ENCODE results near the gene PRDM13. TPM values are rescaled to one million over a fixed set of nuclear protein-coding genes. Genes with fewer than 3 reads are reported as not detected.
"Not testable (repeated sequence)": the region's sequence is repeated elsewhere in the genome, so short reads cannot be mapped to it uniquely, and the experiment has no call there.

Gene PRDM13
- total and polyA plus RNA-seq, 9 of the 15 experiments (the other 6 are each of a cell fraction or from before 2014, with no cell fraction given): not detected

GRCh38 chr6:99622044-99622443 is 15.4 kb downstream of the PRDM13 start:
- DNase-seq (ENCODE audit: extremely low read depth in 1 of 4, low spot score in 3 of 4); H3K4me2 ChIP-seq (ENCODE audit: insufficient read depth, low read length); in situ Hi-C loops (cut with MboI); H3K27ac ChIP-seq (ENCODE audit: extremely low read depth, low read depth, low read length); CTCF ChIA-PET (ENCODE audit: low intra/inter-chr PET ratio); H3K9me1 ChIP-seq (ENCODE audit: control insufficient read depth, insufficient read depth, low read length); H3K79me2 ChIP-seq (ENCODE audit: control insufficient read depth, insufficient read depth, low read length); ATAC-seq; H3K4me3 ChIP-seq; intact Hi-C loops (cut with micrococcal nuclease); H3K9me3 ChIP-seq (replicated peaks; ENCODE audit: control insufficient read depth, insufficient read depth, low read depth, low read length); FAIRE-seq; H2AFZ ChIP-seq (ENCODE audit: low read depth, low read length); H3K4me1 ChIP-seq (replicated peaks in 1 of 2; ENCODE audit: control insufficient read depth in 2 of 2, insufficient read depth in 2 of 2, low read length in 2 of 2); H3K36me3 ChIP-seq (ENCODE audit: control insufficient read depth, insufficient read depth, low read length); H4K20me1 ChIP-seq (replicated peaks; ENCODE audit: control insufficient read depth, insufficient read depth, low read length); H3K9ac ChIP-seq (ENCODE audit: insufficient read depth in 1 of 2, low read depth in 2 of 2, low read length in 2 of 2); BruUV-seq (replicated peaks): not testable (repeated sequence)
- H3K27me3 ChIP-seq (ENCODE audit: control insufficient read depth in 2 of 2, insufficient read depth in 2 of 2, low read length in 2 of 2): peaks cover 8 to 17% of the 10 kb centered on the region in 2 experiments; a peak in 3 of 5 replicates
- POLR2A ChIA-PET: interaction anchor here (0.6 kb wide), 1 partner anchor 10 kb away, joined by 4 read pairs; no protein-coding TSS in a partner anchor
- 3% methylated on average over 2 of the region's 2 CpGs for WGBS (ENCODE audit: insufficient coverage, low coverage, missing lambda C conversion rate)
- TF ChIP-seq ZNF766 (CRISPR knock-in tag; conservative IDR thresholded peaks at IDR 0.05): peak; percentile 79
- TF ChIP-seq SPI1 (IDR thresholded peaks at IDR 0.05; ENCODE audit: borderline replicate concordance, low read depth, low read length): peak; percentile 43; the same call in 1 of the 2 replicates

GRCh38 chr6:99629293-99629692 is 22.7 kb downstream of the PRDM13 start:
- ChIA-PET CTCF (ENCODE audit: low intra/inter-chr PET ratio) (no interaction called here), POLR2A (no interaction called here)
- Histone ChIP-seq H3K9me3 (replicated peaks; ENCODE audit: control insufficient read depth, insufficient read depth, low read depth, low read length) (no peaks in the 10 kb centered on the region), H3K36me3 (ENCODE audit: control insufficient read depth, insufficient read depth, low read length) (no peaks in the 10 kb centered on the region), H3K79me2 (ENCODE audit: control insufficient read depth, insufficient read depth, low read length) (no peaks in the 10 kb centered on the region), H3K27ac (ENCODE audit: extremely low read depth, low read depth, low read length) (no peak overlapping the region), H3K4me1 (replicated peaks in 1 of 2; ENCODE audit: control insufficient read depth in 2 of 2, insufficient read depth in 2 of 2, low read length in 2 of 2) (no peaks in the 10 kb centered on the region), H3K4me3 (no peak overlapping the region), H3K4me2 (ENCODE audit: insufficient read depth, low read length) (no peak overlapping the region), H3K9me1 (ENCODE audit: control insufficient read depth, insufficient read depth, low read length) (no peaks in the 10 kb centered on the region), H4K20me1 (replicated peaks; ENCODE audit: control insufficient read depth, insufficient read depth, low read length) (no peaks in the 10 kb centered on the region), H3K9ac (ENCODE audit: insufficient read depth in 1 of 2, low read depth in 2 of 2, low read length in 2 of 2) (peak overlapping the region in 1 of 2 experiments; percentile 55; a peak in 1 of 4 replicates), H3K27me3 (ENCODE audit: control insufficient read depth in 2 of 2, insufficient read depth in 2 of 2, low read length in 2 of 2) (no peaks in the 10 kb centered on the region; a peak in 2 of 5 replicates), H2AFZ (ENCODE audit: low read depth, low read length) (no peak overlapping the region)
- no TSS peak for BruUV-seq (replicated peaks)
- WGBS (ENCODE audit: insufficient coverage, low coverage, missing lambda C conversion rate): 0% methylated on average over 3 of the region's 3 CpGs
- in situ Hi-C loops (cut with MboI): no loop called here
- no peak for FAIRE-seq
- intact Hi-C loops (cut with micrococcal nuclease): no loop called here
- no peak for TF ChIP-seq ZNF707 (CRISPR knock-in tag; conservative IDR thresholded peaks at IDR 0.05)
- no peak for TF ChIP-seq ZFP36 (IDR thresholded peaks at IDR 0.05; ENCODE audit: low read depth, low read length, partially characterized antibody)
- no peak for TF ChIP-seq ZNF232 (CRISPR knock-in tag; IDR thresholded peaks at IDR 0.05)
- no peak for TF ChIP-seq SLC30A9 (CRISPR knock-in tag; IDR thresholded peaks at IDR 0.05)
- no peak for TF ChIP-seq RBBP5 (IDR thresholded peaks at IDR 0.05; ENCODE audit: borderline replicate concordance, insufficient read depth, low read length, poor library complexity, severe bottlenecking)
- TF ChIP-seq RBM34 (IDR thresholded peaks at IDR 0.05; ENCODE audit: borderline replicate concordance, insufficient read depth, low read length): no peak
- TF ChIP-seq ZNF764 (CRISPR knock-in tag; IDR thresholded peaks at IDR 0.05; ENCODE audit: low read depth): no peak
- no peak for TF ChIP-seq POLR3G (IDR thresholded peaks at IDR 0.05; ENCODE audit: extremely low read depth, insufficient read length, insufficient replicate concordance)
- TF ChIP-seq TRIM28 (IDR thresholded peaks at IDR 0.05): no peak
- TF ChIP-seq EP400 (IDR thresholded peaks at IDR 0.05): no peak
- DNase-seq (ENCODE audit: extremely low read depth in 1 of 4, low spot score in 3 of 4): no peak
- ATAC-seq: peak; percentile 61; the same call in 2 of the 3 replicates

Data from K562 (cell line).